T-helper 2 cell (primary cell): ENCODE measurements around the gene SH3PXD2A.
A peak's percentile ranks its signal among the peaks of the same experiment; 100 is the strongest.
"Not testable (repeated sequence)": the region's sequence is repeated elsewhere in the genome, so short reads cannot be mapped to it uniquely, and the experiment has no call there.

ENCODE experiments used
- DNase-seq, 5 experiments: peaks; one replicate each; pipeline versions ENCODE4 v3.0.0 to v3.0.0-alpha.2; 2012 to 2022

SH3PXD2A gene

DNA sequence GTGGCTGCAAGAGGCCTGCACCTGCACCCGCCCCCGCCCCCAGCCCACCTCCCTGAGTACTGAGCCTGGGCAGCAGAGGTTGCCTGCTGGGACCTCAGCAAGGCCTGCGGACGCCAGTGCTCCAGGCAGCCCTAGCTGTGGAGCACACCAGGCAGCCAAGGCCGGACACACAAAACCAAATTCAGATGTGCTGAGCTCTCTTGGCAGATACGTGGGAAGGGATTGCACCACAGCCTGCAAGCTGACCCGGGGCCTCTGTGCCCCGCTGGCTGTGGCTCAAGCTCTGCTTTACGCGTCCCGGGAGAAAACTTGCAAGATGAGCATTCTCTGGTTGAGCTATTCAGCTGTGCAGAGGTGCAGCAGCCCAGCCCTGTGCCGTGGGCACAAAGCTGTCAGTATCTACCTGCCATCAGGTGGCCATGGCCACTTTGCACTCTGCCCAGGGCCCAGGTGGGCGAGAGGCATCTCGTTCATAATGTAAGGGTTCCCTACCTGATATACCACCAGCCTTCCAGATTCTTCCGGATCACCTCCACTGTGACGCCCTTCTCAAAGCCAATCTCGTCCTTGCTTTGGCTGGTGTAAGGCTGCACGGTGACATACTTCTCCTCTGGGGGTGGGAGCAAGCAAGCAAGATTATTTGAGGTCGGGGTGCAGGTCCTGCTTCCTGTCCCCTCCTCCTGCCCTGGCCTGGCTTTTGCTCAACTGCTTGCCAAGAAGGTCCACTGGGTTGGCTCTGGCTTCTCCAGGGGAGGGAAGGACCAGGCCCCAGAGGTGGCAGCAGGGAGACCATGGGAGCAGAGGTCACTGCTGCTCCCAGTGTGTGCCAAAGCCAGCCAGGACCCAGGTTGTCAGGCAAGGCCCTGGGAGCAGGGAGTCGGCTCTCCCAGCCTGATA, 238.4 kb downstream of the SH3PXD2A start:
- no peak for DNase-seq

DNA sequence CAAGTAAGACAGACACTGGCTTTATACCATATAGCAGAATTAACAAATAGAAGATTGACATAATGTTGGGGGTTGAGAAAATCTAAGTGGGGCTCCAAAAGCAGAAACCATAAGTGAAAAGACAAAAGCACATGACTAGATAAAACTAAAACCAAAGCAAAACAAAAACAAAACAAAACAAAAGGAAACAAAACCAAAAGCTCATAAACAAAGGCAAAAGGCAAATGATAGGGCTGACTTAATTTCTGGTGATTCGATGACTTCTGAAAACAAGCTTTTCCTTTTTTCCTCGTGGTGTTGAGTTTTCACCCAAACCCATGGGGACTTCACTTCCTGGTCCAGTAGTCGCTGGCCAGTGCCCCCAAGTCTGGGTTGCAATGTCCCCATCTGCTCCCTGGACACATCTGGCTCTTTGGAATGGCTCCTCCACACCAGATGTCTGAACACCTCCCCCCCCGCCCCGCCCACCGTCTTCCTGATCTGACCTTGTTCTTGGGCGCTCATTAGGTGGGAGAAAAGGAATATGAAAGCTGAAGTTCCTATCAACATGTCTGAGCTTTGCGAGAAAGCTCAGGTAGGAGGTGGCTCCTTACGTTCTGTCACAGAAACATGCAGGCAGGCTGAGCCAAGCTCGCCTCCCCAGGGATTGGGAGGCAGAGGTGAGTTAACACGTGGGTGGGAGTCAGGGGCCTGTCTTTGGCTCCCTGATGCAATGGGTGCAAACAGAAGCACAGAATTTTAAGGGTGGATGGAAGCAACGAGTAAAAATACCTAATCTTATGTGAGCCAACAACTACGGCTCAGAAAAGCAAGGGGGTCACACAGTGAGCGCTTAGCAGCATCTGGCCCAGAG, 240.8 kb downstream of the SH3PXD2A start:
- DNase-seq: no peak

DNA sequence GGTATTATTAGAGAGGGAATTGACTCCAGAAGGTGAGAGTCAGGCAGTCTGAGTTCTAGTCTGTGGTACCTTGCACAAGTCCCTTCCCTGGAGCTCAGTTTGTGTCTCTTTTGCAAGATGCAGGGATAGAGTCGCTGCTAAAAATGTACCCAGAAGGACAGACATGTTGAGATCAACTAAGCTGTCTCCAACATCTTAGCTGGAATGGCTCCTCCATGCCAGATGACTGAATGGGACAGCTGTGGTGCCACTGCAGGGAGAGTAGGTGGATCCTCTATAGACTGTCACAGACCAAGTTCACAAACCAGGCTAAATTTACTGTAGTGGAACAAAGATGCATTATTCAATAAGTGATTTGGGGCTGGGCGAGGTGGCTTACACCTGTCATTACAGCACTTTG, 241.8 kb downstream of the SH3PXD2A start:
- no peak for DNase-seq

DNA sequence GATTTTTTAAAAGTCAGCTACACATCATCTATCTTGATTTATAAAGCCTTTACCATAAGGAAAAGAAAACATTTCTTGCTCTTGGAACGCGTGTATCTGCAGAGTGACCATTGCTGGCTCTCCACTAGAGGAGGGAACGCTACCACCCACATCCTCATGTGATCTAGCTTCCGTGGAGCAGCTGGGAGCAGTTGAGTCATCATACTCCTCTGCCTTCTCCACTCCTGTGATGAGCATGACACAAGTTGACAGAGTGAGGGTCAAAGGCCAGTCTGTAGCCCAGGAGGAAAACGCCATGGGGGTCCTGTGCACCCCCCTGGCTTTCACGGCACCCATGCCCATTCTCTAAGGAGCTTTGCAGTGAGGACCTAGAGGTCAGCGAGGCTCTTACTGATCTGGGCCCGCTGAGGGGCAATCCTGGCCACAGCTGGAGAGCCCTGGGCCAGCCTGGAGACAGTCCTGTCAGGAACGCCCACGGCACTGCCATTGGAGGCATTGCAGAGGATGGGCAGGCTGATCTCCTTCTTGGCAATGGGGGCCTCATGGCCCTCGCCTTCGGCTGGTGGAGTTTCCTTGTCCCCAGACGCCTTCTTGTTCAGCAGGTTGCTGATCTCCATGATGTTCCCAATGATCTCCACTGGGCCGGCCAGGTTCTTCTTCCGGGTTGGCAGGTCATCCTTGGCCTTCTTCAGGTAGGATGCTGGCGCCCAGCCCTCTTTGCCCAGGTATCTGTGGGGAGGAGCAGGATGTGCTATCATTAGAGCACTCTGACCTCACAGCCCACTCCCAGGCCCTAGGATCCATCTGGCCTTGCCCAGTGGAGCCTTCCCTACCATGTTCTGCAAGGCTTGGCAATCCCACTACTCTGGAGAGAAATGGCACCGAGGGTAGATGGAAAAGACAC, 242.7 kb downstream of the SH3PXD2A start:
- DNase-seq: no peak

DNA sequence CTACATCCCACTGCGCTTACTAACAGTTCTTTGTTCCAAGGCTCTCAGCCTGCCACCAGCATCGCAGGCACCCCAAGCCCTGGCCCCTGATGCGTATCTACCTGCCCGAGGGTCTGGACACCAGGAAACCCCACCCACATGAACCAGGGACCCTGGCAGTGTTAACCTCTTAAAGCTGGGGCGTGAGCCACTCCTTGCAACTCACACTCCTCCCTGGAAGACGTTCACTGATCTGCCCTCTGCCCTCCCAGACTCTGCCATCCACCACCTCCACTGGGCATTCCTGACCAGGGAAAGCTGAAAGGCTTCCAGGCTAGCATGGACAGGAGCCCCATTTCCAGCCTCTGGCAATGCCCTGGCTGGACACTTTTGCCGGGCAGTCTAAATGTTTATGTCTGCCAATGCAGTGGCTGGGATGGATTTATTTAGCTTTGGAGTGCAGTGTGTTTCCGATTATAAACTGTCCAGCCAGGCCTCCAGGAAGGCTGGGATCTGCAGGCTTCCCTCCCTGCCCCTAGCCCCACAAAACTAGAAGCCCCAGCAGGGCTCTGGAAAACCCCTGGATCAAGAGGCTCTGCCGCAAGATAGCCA, 244.4 kb downstream of the SH3PXD2A start:
- no peak for DNase-seq

DNA sequence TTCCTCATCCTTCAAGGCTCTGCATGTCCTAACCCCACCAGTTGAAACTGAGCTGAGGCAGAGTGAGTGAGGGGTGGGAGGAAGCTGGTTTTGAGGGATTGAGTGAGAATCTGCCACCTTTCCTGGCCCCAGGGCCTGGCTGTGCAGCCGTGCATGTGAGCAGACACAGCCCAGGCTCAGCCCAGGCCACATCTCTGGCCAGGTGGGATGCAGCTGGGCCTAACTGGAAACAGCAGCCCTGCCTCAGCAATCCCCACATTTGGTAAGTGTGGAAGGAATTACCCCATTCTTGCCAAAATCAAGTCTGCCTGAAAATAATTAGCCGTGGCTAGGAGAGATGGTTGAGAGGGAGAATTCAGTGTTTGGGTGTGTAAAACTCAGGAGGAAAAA, 245.3 kb downstream of the SH3PXD2A start:
- DNase-seq: no peak

DNA sequence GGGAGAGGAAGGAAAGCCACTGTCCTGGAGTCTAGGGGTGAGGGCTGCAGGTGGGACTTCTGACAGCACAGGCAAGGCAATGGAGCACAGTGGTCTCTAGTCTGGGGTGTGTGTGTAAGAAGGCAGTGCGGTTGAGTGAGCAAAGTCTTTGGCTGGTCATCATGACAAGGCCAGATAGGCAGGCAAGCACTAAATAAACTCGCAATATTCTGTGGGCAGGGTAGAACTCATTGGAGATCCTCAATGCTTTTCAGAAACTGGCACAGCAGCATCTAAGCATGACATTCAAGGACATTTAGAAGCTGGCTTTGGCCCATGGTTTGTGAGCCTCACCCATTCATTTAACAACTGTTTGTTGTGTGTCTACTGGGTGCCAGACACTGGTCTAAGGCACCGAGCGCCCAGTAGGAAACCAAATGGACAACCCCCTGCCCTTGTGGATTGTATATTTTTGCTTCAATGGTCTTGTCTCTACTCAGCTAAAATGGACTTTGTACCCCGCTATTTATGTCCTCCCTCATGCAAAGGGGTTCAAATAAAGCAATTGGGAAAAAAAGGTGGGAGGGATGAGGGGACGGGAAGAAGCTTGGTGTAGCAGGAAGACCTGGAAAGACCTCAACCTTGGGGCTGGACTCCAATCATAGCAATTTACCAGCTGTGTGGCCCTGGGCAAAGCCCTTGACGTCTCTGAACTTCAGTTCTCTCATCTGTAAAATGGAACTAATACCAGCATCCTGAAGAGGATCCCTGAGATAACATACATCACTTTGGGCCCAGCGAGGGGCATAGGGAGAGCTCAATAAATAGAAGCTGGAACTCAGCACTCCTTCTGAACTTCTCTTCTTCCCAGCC, 245.9 kb downstream of the SH3PXD2A start:
- DNase-seq: no peak

DNA sequence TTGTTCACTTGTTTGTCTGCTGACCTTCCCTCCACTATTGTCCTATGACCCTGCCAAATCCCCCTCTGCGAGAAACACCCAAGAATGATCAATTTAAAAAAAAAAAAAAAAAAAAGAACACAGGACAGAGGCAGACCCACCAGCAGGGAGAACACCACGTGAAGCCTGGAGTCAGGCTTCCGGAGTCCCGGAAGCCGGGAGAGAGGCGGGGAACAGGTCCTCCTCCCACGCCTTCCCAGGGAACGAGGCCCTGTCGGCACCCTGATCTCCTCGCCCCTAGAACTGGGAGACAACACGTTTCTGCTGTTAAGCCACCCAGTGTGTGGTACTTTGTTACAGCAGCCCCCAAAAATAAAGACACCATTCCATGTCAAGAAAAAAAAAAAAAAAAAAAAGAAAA, 247.3 kb downstream of the SH3PXD2A start:
- DNase-seq: not testable (repeated sequence)

DNA sequence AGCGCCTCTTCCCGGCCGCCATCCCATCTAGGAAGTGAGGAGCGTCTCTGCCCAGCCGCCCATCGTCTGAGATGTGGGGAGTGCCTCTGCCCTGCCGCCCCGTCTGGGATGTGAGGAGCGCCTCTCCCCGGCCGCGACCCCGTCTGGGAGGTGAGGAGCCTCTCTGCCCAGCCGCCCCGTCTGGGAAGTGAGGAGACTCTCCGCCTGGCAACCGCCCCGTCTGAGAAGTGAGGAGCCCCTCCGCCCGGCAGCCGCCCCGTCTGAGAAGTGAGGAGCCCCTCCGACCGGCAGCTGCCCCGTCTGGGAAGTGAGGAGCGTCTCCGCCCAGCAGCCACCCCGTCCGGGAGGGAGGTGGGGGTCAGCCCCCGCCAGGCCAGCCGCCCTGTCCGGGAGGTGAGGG, 248.3 kb downstream of the SH3PXD2A start:
- DNase-seq: not testable (repeated sequence)

DNA sequence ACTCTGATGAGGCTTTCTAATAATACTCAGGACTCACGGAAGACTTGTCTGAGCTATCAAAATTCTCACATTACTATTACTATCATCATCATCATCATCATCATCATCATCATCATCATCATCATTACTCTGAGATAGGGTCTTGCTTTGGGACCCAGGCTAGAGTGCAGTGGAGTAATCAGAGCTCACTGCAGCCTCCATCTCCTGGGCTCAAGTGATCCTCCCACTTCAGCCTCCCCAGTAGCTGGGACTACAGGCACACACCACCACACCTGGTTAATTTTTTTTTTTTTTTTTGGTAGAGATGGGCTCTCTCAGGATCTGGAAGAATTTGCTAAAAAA, 249.3 kb downstream of the SH3PXD2A start:
- not testable (repeated sequence) for DNase-seq

DNA sequence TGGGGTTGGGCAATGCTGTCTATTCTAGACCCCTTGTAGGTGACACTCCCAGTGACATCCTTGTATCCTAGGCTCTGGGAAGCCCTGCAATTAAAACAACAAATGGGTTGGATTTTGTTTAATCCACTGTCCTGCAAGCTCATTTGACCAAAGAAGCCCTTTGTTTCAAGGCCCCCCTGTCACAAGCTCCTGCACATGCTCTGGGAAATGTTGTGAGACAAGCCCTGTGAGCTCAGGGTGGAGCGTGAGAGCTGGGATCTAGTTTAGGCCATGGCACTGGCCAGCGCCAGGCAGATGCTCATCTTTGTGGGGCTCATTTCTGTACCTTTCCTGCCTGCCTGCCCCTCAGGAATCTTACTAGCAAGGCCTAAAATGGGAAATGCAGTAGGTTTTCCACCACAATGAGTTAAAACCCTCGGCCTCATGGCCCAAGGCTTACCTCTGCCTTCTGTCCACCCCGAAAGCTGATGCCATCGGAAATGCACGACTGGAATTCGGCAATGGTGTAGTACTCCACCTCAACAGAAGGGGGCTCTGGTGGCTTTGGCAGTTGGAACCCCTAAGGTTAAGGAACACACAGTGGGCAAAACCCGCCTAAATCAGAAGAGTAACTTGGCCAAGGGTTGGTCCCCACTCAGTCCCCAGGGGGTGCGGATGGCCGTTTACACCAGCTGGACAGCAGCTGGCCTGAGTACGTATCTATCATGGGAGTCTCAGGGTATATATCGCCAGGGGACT, 249.8 kb downstream of the SH3PXD2A start:
- DNase-seq: peak in 4 of 5 experiments; percentile 8 to 26 (median 24)

DNA sequence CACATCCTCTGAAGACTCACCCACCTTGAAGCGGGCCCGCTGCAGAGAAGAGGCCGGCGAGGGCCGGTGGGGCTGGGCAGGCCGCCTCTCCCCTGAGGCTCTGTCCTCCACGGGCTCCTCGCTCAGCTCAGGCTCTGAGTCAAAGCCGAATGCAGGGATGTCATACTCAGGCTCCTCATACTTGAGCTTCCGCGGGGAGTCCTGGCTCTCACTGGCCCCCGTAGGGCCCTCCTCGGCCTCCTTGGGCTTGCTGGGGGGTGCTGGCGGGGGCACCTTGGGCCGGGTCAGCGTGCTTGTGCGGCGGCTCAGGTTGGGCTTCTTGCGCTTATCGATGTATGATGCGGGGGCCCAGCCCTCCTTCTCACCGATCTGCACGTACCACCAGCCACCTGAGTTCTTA, 252.0 kb downstream of the SH3PXD2A start:
- DNase-seq: no peak

DNA sequence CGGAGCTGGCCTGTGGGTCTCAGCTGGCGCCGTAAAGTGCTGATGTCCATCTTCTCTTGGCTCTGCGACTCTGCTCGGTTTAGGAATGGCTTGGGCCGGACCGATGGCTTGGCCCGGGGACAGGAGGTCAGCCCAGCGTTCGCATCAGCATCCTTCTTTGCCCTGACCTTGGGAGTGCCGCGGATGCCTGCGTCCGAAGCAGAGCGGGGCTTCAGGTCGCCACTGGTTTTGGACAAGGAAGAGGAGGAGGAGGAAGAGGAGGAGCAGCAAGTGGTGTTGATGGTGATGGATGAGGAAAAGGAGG, 252.6 kb downstream of the SH3PXD2A start:
- DNase-seq: no peak

DNA sequence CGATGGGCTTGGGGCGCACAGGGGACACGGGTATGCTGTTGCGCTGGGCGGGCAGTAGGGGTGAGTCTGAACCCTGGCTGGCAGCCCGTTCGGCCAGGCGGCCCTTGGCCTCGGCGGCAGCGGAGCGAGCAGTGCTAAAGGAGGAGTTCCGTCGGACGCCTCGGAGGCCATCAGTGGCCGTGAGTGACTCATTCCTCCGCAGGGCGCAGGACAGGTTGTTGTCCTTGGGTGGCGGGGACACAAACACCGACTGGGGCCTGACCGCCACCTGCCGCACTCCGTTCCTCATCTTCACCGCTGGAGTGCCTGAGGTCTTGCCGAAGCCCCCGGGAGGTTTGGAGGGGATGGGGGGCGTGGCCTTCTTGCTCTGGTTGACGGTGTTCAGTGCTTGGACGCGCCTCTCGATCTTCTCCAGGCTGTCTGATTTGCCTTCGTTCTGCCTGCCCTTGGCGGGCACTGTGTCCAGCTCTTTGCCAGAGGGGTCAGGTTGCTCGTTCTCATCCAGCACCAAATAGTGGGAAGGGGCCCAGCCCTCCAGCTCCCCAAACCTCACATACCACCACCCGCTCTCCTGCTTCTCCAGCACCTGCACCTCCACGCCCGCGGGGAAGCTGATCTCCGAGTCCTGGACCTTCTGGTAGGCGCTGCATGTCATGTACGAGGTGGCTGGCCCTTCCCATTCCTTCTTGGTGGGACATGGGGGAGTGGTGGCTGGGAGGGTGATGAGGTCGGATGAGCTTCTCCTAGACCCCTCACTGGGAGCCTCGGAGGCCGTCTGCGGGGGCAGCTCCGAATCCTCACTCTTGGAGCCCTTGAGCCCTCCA, 253.1 kb downstream of the SH3PXD2A start:
- no peak for DNase-seq

DNA sequence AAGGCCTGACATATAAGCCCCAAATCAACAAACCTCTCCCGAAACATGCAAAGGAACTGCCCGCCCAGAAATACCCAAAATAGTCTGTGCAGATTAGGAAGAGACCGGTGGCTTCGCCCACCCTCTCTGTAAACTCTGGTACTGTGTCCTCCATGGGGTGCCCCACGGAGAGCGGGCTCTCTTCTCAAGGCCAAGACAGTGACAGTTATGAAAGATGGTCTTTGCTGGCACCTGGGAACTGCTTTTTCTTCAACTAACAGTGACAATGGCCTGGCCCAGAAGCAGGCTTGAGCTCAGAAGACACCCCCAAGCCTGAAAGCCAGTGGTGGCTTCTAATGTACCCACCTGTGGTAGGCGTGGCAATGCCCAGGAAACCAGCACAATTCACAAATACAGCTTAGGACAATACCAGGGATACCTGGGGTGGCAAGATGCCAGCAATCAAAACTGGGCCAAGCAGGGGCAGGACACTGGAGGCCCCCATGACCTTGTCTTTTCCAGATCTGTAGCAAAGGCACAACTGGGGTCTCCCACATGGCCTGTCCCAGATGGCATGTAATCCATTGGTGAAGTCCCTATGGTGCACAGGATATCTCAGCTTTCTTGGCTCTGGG, 254.3 kb downstream of the SH3PXD2A start:
- DNase-seq: no peak

DNA sequence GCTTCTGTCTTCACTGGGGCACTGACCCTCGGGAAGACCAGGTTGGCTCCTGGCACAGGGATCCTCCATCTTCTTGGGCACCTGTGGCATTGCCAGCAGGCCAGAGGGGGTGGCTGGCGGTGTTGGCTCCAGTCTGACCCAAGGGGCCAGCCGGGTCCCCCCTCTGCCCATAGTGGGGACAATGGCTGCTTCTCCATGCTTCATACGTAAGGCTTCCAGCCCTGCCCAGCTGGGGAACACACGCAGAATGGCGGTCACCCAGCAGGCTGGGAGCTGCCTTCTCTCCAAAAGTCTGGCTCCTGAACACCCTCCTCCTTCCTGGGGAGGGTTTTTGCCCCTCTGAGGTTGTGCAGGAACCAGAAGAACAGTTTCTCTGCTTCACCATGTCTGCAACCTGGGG, 255.1 kb downstream of the SH3PXD2A start:
- no peak for DNase-seq

DNA sequence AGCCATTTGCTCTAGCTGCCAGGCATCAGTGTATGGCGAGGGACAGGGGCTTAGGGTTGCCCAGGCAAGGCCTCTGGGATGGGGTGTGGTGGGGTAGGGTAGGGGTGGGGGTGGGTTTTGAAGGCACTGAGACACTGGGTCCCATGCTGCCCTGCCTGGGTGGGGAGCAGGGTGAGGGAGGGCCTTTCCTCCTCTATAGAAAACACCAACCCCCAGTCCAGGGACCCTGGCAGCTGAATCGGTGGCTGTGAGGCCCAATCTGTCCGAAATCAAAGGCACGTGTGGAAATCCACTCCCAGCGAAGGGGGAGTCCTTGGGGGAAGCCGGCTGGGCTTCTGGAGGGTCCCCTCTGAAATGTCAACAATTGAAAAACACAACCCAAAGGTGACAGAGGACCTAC, 255.5 kb downstream of the SH3PXD2A start:
- DNase-seq: no peak

DNA sequence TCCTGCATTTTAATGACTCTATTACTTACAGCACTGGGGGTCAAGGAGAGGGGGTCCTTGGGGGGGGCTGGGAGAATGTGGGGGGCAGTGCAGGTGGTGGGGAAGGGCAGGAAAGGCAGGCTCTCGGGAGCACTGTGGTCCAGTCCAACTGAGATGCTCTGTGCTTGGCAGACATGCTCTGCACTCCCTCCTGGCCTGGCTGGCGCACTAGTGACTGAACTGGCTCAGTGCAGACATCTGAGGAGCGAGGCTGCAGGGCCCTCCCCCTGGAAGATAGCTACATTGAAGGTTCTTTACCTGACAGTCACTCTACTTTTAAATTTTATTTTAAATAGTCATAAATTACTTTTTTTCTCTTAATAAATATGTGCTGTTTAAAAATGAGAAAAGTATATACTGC, 256.2 kb downstream of the SH3PXD2A start:
- no peak for DNase-seq

DNA sequence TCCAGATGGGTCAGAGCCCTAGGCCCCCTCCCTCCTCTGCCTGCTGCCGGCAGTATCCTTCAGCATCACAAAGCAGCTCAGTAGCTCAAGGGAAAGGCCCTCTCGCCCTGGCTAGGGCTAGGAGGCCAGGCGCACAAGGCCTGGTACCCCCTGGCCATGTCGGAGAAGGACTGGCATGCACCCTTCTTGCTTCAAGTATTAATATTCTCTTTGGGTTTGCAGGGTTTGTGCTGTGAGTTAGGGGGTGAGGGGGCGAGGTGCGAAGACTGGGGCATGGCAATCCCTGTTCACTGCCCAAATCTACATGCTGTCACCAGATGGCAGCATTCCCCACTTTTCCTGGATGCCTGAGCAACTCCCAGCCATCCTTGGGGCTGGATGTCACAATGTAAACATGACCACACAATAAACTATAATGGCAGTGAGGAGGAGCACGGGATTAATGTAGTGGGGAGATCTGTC, 256.7 kb downstream of the SH3PXD2A start:
- peak in 1 of 5 experiments; percentile 11 for DNase-seq
